ENCODE measurements around the gene PLSCR1. TPM values are rescaled to one million over a fixed set of nuclear protein-coding genes. Genes with fewer than 3 reads are reported as not detected.

Gene PLSCR1
- total RNA-seq, 1 experiment from 2014 or later = 52.7 TPM

DNA sequence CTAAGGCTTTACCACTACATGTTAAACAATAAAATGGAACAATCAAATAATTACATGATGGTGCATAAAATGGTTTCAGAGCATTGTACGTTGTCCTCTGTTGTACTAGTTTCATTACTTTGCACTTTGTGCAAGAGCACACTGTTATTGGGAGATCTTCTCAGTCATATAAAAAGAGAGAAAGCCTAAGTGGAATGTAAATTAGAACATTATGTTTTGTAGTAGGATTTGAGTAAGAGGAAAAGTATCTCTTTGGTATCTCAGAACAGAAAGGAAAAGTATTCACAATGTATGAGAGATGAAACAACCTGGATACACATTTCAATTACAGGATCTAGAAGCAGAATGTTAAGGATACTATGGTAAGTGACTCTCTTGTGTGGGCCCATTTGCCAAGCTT is 48.2 kb downstream of the PLSCR1 start:
- H3K4me1 ChIP-seq (ENCODE audit: control insufficient read depth, insufficient read depth, low read length) = no peaks in the 10 kb centered on the region
- DNase-seq (ENCODE audit: low read depth, low spot score) = no peak
- ATAC-seq = no peak
- intact Hi-C loops (cut with micrococcal nuclease; ENCODE audit: unreplicated experiment) (no loop called here), in situ Hi-C loops (cut with HindIII; ENCODE audit: low pct_unique_long_range_greater_than_20kb, low sequenced_read_pairs) (no loop called here)
- CTCF ChIA-PET = no interaction called here
- BruUV-seq (replicated peaks) = no TSS peak
- H3K36me3 ChIP-seq (ENCODE audit: control insufficient read depth, insufficient read depth, low read length) = no peaks in the 10 kb centered on the region
- H3K27ac ChIP-seq (ENCODE audit: low read length) = no peak overlapping the region
- no peaks in the 10 kb centered on the region for H3K9me3 ChIP-seq (ENCODE audit: control insufficient read depth, insufficient read depth, low read depth, low read length)
- no peaks in the 10 kb centered on the region for H3K27me3 ChIP-seq (ENCODE audit: control insufficient read depth, insufficient read depth, low read length)
- TF ChIP-seq POLR2AphosphoS5 (IDR thresholded peaks at IDR 0.05; ENCODE audit: low read depth, low read length) (no peak), SIN3A (IDR thresholded peaks at IDR 0.05; ENCODE audit: borderline replicate concordance, insufficient read depth, low read depth, low read length) (no peak)
- TF ChIP-seq, protein P1, sequence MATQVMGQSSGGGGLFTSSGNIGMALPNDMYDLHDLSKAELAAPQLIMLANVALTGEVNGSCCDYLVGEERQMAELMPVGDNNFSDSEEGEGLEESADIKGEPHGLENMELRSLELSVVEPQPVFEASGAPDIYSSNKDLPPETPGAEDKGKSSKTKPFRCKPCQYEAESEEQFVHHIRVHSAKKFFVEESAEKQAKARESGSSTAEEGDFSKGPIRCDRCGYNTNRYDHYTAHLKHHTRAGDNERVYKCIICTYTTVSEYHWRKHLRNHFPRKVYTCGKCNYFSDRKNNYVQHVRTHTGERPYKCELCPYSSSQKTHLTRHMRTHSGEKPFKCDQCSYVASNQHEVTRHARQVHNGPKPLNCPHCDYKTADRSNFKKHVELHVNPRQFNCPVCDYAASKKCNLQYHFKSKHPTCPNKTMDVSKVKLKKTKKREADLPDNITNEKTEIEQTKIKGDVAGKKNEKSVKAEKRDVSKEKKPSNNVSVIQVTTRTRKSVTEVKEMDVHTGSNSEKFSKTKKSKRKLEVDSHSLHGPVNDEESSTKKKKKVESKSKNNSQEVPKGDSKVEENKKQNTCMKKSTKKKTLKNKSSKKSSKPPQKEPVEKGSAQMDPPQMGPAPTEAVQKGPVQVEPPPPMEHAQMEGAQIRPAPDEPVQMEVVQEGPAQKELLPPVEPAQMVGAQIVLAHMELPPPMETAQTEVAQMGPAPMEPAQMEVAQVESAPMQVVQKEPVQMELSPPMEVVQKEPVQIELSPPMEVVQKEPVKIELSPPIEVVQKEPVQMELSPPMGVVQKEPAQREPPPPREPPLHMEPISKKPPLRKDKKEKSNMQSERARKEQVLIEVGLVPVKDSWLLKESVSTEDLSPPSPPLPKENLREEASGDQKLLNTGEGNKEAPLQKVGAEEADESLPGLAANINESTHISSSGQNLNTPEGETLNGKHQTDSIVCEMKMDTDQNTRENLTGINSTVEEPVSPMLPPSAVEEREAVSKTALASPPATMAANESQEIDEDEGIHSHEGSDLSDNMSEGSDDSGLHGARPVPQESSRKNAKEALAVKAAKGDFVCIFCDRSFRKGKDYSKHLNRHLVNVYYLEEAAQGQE (IDR thresholded peaks at IDR 0.05; ENCODE audit: insufficient read depth in 1 of 2, low read depth in 2 of 2, low read length in 1 of 2) = no peak
- TF ChIP-seq, protein P2, sequence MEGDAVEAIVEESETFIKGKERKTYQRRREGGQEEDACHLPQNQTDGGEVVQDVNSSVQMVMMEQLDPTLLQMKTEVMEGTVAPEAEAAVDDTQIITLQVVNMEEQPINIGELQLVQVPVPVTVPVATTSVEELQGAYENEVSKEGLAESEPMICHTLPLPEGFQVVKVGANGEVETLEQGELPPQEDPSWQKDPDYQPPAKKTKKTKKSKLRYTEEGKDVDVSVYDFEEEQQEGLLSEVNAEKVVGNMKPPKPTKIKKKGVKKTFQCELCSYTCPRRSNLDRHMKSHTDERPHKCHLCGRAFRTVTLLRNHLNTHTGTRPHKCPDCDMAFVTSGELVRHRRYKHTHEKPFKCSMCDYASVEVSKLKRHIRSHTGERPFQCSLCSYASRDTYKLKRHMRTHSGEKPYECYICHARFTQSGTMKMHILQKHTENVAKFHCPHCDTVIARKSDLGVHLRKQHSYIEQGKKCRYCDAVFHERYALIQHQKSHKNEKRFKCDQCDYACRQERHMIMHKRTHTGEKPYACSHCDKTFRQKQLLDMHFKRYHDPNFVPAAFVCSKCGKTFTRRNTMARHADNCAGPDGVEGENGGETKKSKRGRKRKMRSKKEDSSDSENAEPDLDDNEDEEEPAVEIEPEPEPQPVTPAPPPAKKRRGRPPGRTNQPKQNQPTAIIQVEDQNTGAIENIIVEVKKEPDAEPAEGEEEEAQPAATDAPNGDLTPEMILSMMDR (IDR thresholded peaks at IDR 0.05) = no peak
- no peak overlapping the region for H3K4me3 ChIP-seq (ENCODE audit: low read depth in 2 of 2, low read length in 2 of 2)
- POLR2A ChIA-PET = no interaction called here

- Histone ChIP-seq H3K27me3 (ENCODE audit: control insufficient read depth, insufficient read depth, low read length) (no peaks in the 10 kb centered on the region), H3K36me3 (ENCODE audit: control insufficient read depth, insufficient read depth, low read length) (no peaks in the 10 kb centered on the region), H3K27ac (ENCODE audit: low read length) (no peak overlapping the region), H3K4me1 (ENCODE audit: control insufficient read depth, insufficient read depth, low read length) (no peaks in the 10 kb centered on the region), H3K9me3 (ENCODE audit: control insufficient read depth, insufficient read depth, low read depth, low read length) (no peaks in the 10 kb centered on the region), H3K4me3 (ENCODE audit: low read depth in 2 of 2, low read length in 2 of 2) (no peak overlapping the region)
- ChIA-PET POLR2A (interaction anchor here (0.5 kb wide), 1 partner anchor 1034 kb away, joined by 3 read pairs; no protein-coding TSS in a partner anchor), CTCF (no interaction called here)
- ATAC-seq (no peak), DNase-seq (ENCODE audit: low read depth, low spot score) (no peak)
- in situ Hi-C loops (cut with HindIII; ENCODE audit: low pct_unique_long_range_greater_than_20kb, low sequenced_read_pairs) = no loop called here
- intact Hi-C loops (cut with micrococcal nuclease; ENCODE audit: unreplicated experiment) = no loop called here
- TF ChIP-seq, protein P1 (IDR thresholded peaks at IDR 0.05; ENCODE audit: insufficient read depth in 1 of 2, low read depth in 2 of 2, low read length in 1 of 2) = no peak
- TF ChIP-seq, protein P2 (IDR thresholded peaks at IDR 0.05) = no peak
- TF ChIP-seq POLR2AphosphoS5 (IDR thresholded peaks at IDR 0.05; ENCODE audit: low read depth, low read length) (no peak), SIN3A (IDR thresholded peaks at IDR 0.05; ENCODE audit: borderline replicate concordance, insufficient read depth, low read depth, low read length) (no peak), TCF7L2 (IDR thresholded peaks at IDR 0.05; ENCODE audit: low read depth, low read length) (no peak)
- no TSS peak for BruUV-seq (replicated peaks)
These were observed 50.6 kb downstream of the PLSCR1 start for GRCh38 chr3:146493761-146494160.
